Activated gamma-delta T cell treated with Interleukin-2 at 50 U/mL for 16 hours (primary cell): ENCODE data around the gene CLK1.
A peak's percentile ranks its signal among the peaks of the same experiment; 100 is the strongest.
"Not testable (repeated sequence)": the region's sequence is repeated elsewhere in the genome, so short reads cannot be mapped to it uniquely, and the experiment has no call there.

Source experiments
- DNase-seq: peaks from one replicate; pipeline ENCODE4 v3.0.0-alpha.2; 2020

Gene CLK1

GRCh38 chr2:200851398-200852248 lies 12.8 kb downstream of the CLK1 start:
- no peak for DNase-seq

- no peak for DNase-seq
These were observed 13.8 kb downstream of the CLK1 start for GRCh38 chr2:200850512-200851256.

- DNase-seq = no peak
These were observed 16.5 kb downstream of the CLK1 start for GRCh38 chr2:200847939-200848338.

- no peak for DNase-seq
These were observed 17.2 kb downstream of the CLK1 start for GRCh38 chr2:200847269-200847668.

GRCh38 chr2:200845669-200846325 lies 18.7 kb downstream of the CLK1 start:
- DNase-seq = no peak

GRCh38 chr2:200845194-200845593 lies 19.3 kb downstream of the CLK1 start:
- no peak for DNase-seq

GRCh38 chr2:200843993-200844948 lies 20.2 kb downstream of the CLK1 start:
- no peak for DNase-seq

- no peak for DNase-seq
These were observed 24.9 kb downstream of the CLK1 start for GRCh38 chr2:200839513-200839912.

GRCh38 chr2:200834701-200835100 lies 29.8 kb downstream of the CLK1 start:
- DNase-seq = no peak

- DNase-seq = no peak
These were observed 35.2 kb downstream of the CLK1 start for GRCh38 chr2:200829258-200829655.

GRCh38 chr2:200828572-200829257 lies 35.7 kb downstream of the CLK1 start:
- DNase-seq = no peak

GRCh38 chr2:200828104-200828503 lies 36.4 kb downstream of the CLK1 start:
- no peak for DNase-seq

GRCh38 chr2:200821686-200822245 lies 42.7 kb downstream of the CLK1 start:
- DNase-seq = no peak

- no peak for DNase-seq
These were observed 43.8 kb downstream of the CLK1 start for GRCh38 chr2:200820573-200821234.

GRCh38 chr2:200818732-200819131 lies 45.7 kb downstream of the CLK1 start:
- DNase-seq = not testable (repeated sequence)

GRCh38 chr2:200814917-200815316 lies 49.5 kb downstream of the CLK1 start:
- no peak for DNase-seq

- no peak for DNase-seq
These were observed 50.1 kb downstream of the CLK1 start for GRCh38 chr2:200814276-200814815.

GRCh38 chr2:200812122-200813022 lies 52.1 kb downstream of the CLK1 start:
- peak; percentile 68 for DNase-seq

- peak; percentile 97 for DNase-seq
These were observed 52.9 kb downstream of the CLK1 start, which contains the start of gene BZW1 for GRCh38 chr2:200811333-200812121. BZW1 (plus strand) TSS chr2:200811910; CDS start chr2:200813218, 1,308 bp downstream.
